Stimulated activated CD8-positive, alpha-beta memory T cell treated with anti-CD3 and anti-CD28 coated beads, Interleukin-12 subunit alpha, Interleukin-12 subunit beta, amount 100 ng/mL, for 24 hours (primary cell): ENCODE results near the gene TBX21.

Source experiments
- DNase-seq: peaks from one replicate; pipeline ENCODE4 v3.0.0-alpha.2; 2020; ENCODE audit errors: extremely low read depth

The TBX21 gene, protein sequence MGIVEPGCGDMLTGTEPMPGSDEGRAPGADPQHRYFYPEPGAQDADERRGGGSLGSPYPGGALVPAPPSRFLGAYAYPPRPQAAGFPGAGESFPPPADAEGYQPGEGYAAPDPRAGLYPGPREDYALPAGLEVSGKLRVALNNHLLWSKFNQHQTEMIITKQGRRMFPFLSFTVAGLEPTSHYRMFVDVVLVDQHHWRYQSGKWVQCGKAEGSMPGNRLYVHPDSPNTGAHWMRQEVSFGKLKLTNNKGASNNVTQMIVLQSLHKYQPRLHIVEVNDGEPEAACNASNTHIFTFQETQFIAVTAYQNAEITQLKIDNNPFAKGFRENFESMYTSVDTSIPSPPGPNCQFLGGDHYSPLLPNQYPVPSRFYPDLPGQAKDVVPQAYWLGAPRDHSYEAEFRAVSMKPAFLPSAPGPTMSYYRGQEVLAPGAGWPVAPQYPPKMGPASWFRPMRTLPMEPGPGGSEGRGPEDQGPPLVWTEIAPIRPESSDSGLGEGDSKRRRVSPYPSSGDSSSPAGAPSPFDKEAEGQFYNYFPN

DNA sequence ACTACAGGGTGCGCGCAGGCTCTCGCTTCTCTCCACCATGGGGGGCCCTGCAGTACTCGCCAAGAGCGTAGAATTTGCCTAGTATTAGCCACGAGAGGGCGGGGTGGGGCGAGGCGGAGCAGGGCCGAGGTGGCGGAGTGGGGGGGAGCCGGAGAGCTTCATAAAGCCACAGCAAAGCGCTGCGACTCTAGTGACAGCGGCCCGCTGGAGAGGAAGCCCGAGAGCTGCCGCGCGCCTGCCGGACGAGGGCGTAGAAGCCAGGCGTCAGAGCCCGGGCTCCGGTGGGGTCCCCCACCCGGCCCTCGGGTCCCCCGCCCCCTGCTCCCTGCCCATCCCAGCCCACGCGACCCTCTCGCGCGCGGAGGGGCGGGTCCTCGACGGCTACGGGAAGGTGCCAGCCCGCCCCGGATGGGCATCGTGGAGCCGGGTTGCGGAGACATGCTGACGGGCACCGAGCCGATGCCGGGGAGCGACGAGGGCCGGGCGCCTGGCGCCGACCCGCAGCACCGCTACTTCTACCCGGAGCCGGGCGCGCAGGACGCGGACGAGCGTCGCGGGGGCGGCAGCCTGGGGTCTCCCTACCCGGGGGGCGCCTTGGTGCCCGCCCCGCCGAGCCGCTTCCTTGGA lies at the start of gene TBX21:
TSS of gene TBX21 (plus strand) at position 190 of the 627 bp plus-strand sequence. CDS start at position 409, 219 bp downstream.
- peak; percentile 84 for DNase-seq

DNA sequence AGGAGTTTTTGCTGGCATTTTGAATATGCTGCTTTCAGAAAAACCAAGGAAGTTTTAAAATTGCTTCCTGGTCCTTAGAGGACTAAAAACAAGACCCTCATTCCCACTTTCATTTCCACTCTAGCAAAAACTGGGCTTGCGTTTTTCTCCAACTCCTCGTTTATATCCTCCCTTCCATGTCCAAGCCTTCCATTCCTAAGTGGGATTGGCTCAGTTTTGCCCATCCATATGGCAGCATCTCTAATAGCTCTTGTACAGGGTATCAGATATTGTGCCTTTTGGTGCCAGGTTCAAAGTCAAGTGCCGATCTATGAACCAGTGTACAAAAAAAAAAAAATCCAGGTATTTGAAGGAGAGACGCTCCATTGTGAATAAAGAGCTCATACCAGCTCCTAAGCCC lies 49.0 kb upstream of the TBX21 start:
- DNase-seq, result no peak

- no peak for DNase-seq
These were observed 48.4 kb upstream of the TBX21 start for GRCh38 chr17:47684535-47685193.

GRCh38 chr17:47685556-47686275 lies 47.3 kb upstream of the TBX21 start:
- DNase-seq, result no peak

DNA sequence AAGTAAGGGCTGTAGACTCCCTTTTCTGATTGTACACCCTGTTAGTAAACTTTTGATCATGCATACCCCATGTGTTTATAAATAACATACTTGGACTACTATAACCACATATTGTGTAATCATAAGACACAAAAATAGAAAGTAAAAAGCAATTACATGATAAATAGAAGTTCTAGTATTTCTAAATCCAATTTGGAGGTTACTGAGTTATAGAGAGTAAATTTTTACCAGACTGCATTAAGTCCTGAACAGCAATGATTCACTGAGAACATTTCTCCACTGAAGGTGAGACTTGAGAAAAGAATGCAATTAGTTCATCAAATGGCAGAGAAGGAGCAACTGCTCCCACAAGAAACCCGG lies 46.8 kb upstream of the TBX21 start:
- no peak for DNase-seq

GRCh38 chr17:47686664-47687327 lies 46.2 kb upstream of the TBX21 start:
- DNase-seq, result no peak

DNA sequence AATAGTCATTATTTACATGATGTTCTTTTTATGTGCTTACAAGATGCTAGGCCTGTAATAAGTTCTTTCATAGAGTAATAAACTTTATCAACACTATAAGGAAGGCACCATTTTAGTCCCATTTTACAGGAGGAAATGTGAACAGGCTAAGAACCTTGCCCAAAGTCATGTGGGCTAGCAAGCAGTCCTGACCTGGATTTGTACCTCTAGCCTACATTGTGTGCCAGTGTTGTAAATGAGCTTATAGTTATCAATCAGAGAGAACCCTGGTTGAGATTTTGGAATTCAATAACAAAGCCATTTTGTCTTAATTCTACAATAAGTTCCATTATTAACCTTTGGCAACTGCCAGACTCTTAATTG lies 45.7 kb upstream of the TBX21 start:
- DNase-seq, result no peak

DNA sequence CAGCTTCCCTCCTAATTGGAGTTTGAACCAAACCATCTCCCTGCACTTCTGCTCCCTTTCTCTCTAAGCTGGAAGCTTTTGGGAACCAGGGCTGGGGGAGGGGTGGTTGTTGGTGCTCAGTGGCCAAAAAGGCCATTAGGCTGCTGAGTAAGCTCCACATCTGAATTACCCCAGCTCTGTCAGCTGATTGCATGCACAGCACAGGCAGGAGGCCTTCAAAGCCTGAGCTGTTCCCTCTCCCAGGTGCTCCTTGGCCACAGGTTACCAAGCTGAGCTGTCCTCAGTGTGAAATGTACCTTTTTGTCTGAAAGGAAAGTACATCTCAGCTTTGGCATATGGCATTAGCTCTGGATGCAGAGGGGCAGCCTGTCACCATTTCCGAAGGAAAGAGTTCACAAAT lies 45.3 kb upstream of the TBX21 start:
- no peak for DNase-seq

DNA sequence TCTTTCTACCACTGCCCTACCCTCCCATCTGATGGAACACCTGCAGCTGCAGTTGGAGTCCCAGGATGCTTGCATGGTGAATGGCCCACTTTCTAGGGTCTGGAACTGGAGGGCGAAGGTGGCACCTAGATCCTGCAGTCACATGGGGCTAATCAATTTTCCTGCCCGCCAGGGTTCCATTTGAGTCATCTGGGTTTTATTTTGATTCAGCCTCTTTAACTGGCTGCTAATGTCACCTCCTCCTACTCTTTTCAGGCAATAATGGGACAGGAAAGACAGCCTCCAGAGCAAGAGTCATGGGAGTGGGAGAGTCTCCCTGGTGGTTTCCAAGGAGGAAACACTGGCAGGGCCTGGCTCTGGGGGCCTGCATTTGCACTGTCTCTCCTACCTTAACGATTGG lies 42.9 kb upstream of the TBX21 start:
- DNase-seq, result no peak

DNA sequence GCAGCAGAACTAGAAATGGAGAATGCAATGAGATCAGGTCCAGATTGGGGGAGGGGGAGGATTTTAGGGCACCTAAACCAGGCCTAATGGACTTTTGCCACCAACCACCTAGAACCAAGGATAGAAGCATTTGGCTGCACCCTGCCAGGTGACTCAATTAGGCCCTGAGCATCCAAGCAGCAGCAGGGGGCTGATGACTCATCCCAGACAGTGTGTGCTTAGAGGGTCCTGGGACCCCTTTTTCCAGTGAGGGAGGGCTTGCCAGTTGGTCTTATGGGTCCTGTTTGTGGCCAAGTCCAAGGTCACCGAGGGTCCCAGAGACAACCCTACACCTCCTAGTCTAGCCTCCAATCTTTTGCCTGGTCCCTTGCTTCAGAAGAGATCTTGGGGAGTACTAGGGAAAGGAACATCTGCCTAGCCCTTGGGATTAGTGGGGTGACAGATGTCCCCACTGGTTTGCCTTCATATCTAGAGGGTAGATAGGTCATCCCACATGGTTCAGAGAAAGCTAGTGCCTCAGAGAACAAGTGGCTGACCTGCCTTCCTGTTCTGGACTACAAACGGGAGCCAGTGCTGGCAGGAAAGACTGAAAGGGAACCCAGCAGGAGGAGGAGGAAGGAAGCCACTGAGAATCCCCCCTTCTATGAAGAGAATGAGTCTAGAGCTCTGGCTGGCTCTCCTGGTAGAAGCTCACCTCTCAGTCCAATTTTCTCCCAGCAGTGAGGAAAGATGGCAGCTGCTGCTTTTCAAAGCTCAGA lies 40.7 kb upstream of the TBX21 start:
- DNase-seq, result no peak

DNA sequence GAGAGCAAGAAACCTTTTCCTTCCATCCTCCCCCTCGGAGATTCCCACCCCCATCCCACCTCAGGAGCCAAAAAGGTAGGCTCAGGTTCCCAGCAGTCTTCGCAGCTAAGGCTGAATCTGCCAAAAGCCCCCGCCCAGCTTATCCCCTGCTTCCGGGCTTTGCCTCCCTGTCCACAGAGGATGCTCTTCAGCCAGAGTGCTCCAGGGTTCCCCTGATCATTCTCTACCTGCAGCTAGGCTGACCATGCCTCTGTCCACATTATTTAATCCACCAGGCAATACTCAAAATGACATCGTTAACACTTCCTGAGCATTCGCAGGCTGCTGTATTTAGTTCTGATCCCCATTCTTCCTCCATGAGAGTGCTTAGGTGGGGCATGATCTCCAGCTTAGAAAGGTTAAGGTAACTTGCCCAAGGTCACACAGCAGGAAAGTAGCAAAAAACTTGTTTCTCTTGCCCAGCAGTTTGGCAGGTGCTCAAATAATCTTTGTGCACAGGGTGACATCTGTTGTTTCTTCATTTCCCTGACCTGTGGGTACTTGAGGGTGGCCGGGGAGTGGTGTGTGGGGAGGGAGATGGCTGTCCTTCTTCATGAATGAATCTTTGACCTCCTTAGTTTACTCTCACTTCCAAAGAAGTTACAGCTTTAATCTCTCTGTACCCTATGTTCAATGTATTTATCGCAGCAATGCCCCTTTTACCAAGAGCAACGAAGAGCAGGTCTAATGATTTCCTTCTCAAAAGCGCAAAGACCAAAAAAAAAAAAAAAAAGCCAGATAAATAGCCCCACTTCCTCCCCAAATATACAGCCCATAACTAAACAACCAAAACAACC lies 39.9 kb upstream of the TBX21 start:
- DNase-seq, result no peak

DNA sequence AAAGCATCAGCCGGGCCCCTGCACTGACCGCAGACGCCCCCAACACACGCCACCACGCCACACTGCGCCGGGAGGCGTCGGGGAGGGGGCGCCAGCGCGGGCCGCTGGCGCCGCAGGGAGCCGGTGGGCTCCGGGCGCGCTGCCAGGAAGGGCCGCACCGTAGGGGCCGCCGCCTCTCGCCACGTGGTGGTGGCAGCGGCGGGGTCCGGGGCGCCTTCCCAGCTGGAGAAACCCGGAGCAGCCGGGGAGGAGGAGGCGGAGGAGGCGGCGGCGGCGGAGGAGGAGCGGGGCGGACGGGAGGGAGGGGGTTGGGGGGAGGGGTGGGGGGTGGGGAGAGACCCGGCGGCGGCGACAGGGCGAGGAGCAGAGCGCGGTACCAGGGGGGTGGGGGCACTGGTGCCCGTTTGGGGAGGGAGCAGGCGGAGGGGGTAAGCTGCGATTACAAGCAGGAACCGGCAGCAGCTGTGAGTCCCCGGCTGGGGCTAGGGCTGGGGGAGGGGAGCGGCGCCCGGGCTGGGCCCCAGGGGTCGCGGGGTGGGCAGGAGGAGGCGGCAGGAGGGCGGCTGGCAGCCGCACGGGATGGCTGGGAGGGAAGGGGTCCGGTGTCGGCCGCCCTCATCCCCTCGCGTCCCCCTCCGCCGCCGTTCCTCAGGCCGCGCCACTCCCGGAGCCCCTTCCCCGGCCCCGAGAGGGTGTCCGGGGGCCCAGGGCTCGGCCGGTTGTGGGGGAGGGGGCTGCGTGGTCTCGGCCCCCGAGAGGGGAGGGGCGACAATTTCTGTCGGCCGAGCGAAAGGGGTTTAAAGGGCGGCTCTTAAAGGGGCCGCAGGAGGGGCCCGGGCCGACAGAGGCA lies 39.1 kb upstream of the TBX21 start, which contains the start of gene TBKBP1:
TSS of gene TBKBP1 (plus strand) at position 431 of the 850 bp plus-strand sequence. CDS start 1,952 bp downstream, outside the sequence.
- DNase-seq, result no peak

DNA sequence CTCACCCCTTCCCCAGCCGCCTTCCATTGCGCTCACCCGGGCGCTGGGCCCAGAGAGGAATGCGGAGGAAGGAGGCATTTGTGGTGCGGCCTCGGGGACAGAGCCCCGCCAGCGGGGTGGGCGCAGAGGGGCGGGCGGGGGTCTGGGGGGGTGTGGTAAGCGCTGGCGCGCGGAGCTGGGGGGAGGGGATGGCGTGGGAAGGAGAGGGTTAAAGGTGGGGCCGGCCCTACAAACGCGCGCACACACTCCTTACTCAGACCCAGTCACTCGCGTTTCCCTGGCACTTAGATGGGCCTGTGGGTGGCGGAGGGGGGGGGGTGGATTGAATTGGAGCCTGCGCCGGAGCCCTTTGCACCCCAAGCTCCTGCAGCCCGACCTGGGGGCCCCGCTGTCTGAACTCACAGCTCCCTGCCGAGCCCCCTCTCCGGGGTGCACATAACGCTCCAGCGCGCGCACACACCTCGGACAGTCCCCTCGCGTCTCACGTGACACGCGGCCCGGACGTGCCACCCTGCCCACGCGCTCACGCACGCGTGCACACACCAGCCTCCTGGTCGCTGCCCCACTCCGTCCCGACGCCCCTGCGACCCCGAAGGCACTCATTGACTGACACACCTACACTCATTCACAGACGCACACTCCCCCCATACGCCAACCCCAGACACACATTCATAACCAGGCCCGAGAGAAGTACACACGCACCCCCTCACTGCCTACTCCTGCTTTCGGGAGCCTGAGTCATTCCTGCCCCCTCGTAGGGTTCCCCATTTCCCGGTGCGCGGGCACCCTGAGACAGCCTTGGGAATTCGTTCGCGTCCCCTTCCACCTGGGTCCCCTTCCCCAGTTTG lies 38.2 kb upstream of the TBX21 start:
- DNase-seq, result no peak

DNA sequence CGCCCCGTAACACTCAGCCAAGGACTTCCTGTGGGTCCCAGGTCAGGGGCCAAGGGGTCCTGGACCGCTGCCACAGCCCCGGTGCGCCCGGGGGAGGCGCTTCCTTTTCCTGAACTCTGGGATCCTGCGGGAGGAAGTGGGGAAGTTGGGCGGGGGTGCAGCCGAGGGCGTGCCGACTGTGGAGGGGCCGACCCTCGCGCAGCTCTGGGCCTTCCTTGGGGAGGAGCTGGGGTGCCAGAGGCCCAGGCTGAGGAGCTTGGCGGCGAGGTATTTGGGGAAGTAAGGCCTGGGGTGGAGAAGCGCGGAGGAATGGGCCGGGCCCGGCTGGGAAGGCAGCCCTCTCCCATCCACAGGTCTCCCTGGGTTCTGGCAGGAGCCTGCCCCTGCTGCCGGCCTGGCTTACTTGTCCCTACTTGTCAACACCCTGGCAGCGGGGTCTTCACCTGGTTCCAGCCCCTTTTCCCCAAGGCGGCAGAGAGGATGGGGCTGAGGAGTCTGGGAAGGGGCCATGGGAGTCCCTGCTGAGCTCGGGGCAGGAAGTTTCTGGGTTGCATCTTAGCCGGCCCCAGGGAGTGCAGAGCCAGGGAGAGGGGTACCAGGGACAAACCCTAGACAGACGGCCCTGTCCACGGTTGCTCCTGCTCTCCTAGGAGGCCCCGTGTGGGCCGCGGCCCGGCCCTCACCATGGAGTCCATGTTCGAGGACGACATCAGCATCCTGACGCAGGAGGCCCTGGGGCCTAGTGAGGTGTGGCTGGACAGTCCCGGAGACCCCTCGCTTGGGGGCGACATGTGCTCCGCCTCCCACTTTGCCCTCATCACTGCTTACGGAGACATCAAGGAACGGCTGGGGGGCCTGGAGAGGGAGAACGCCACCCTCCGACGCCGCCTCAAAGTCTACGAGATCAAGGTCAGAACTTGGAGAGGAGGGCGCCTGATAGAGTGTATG lies 37.3 kb upstream of the TBX21 start:
- DNase-seq, result no peak

GRCh38 chr17:47696717-47697642 lies 36.1 kb upstream of the TBX21 start:
- no peak for DNase-seq
